Smooth muscle cell (in vitro differentiated cells): ENCODE measurements around the gene COL2A1. TPM values are rescaled to one million over a fixed set of nuclear protein-coding genes. Genes with fewer than 3 reads are reported as not detected.

Experiments
- DNase-seq: peaks from one replicate; lab custom pipeline; 2025; ENCODE audit not compliant: unreplicated experiment; lab: John Stamatoyannopoulos, UW
- H2AFZ ChIP-seq: fragments of 200-600 bp; sonication (generic); 2 replicates; pipeline ENCODE4 v1.6.0; 2016; ENCODE audit warnings: antibody characterized with exemption, low read depth, mild to moderate bottlenecking
- H3F3A ChIP-seq: fragments of 200-600 bp; sonication (generic); 2 replicates; pipeline ENCODE4 v1.6.0; 2017; ENCODE audit warnings: antibody characterized with exemption, low read depth
- H3K27ac ChIP-seq: fragments of 200-600 bp; sonication (generic); 2 replicates; pipeline ENCODE4 v1.5.1; 2016; ENCODE audit warnings: low read depth, mild to moderate bottlenecking
- H3K27me3 ChIP-seq: fragments of 200-600 bp; sonication (generic); 2 replicates; pipeline ENCODE4 v1.6.1; 2016; ENCODE audit warnings: low read depth, mild to moderate bottlenecking
- H3K36me3 ChIP-seq: fragments of 200-600 bp; sonication (generic); 2 replicates; pipeline ENCODE4 v1.5.1; 2016; ENCODE audit warnings: low read depth
- H3K4me1 ChIP-seq: fragments of 200-600 bp; sonication (generic); 2 replicates; pipeline ENCODE4 v1.5.1; 2016; ENCODE audit warnings: low read depth
- H3K4me2 ChIP-seq: fragments of 200-600 bp; sonication (generic); 2 replicates; pipeline ENCODE4 v1.6.0; 2016; ENCODE audit warnings: mild to moderate bottlenecking
- H3K4me3 ChIP-seq: fragments of 200-600 bp; sonication (generic); 2 replicates; pipeline ENCODE4 v1.5.1; 2016; ENCODE audit warnings: mild to moderate bottlenecking
- H3K79me2 ChIP-seq: fragments of 200-600 bp; sonication (generic); 2 replicates; pipeline ENCODE4 v1.6.0; 2016; ENCODE audit warnings: low read depth, mild to moderate bottlenecking
- H3K9ac ChIP-seq: fragments of 200-600 bp; sonication (generic); 2 replicates; pipeline ENCODE4 v1.6.0; 2016; ENCODE audit warnings: low read depth
- H3K9me3 ChIP-seq: fragments of 200-600 bp; sonication (generic); replicated peaks from 2 replicates; pipeline ENCODE4 v1.5.1; 2016; ENCODE audit warnings: low read depth
- H4K20me1 ChIP-seq: fragments of 200-600 bp; sonication (generic); 2 replicates; pipeline ENCODE4 v1.6.0; 2016; ENCODE audit warnings: low read depth
- CTCF ChIP-seq: fragments of 200-600 bp; sonication (generic); IDR thresholded peaks from 2 replicates; pipeline ENCODE4 v1.5.1; 2017; ENCODE audit warnings: borderline replicate concordance, mild to moderate bottlenecking, antibody characterized with exemption; ENCODE audit not compliant: insufficient read depth, poor library complexity, severe bottlenecking
- WGBS: methylation state at CpG from one replicate; pipeline ENCODE4 v1.1.7; 2016; ENCODE audit warnings: low lambda C conversion rate; 5-methylcytosine and 5-hydroxymethylcytosine counted together
- polyA plus RNA-seq: library from polyadenylated mRNA; unstranded; fragments of >200 nt; fragmentation: Nextera tagmentation; extraction: Ambion mirVana; gene quantifications from 2 replicates; pipeline ENCODE4 v1.2.1, GENCODE V29; 2016
- total RNA-seq: library from RNA; depleted of rRNA; stranded (reverse); fragments of >200 nt; gene quantifications from 2 replicates; pipeline ENCODE4 v1.2.3, GENCODE V29; 2014

The COL2A1 gene
- total RNA-seq (1.6 and 8.6 TPM in 2 replicates), polyA plus RNA-seq (1.6 and 2.8 TPM in 2 replicates)

- no peaks in the 10 kb centered on the region for H3K9me3 ChIP-seq
- no peak within 1 kb of the TSS for H3K27ac ChIP-seq
- peak within 1 kb of the TSS; percentile 59 for H3K4me3 ChIP-seq
- peaks cover 6% of the 10 kb centered on the region for H3F3A ChIP-seq
- WGBS = 4% methylated on average over 48 of the region's 83 CpGs
- TF ChIP-seq CTCF = no peak
- H3K27me3 ChIP-seq = peaks cover 75% of the 10 kb centered on the region
- peak within 1 kb of the TSS; percentile 98 for H3K4me2 ChIP-seq
- H3K36me3 ChIP-seq = no peaks in the 10 kb centered on the region
- peak; percentile 12 for DNase-seq
- H3K4me1 ChIP-seq = peaks cover 29% of the 10 kb centered on the region
- H2AFZ ChIP-seq = no peak within 1 kb of the TSS
- H3K9ac ChIP-seq = no peak within 1 kb of the TSS
- no peaks in the 10 kb centered on the region for H3K79me2 ChIP-seq
- no peaks in the 10 kb centered on the region for H4K20me1 ChIP-seq
Observed at GRCh38 chr12:48004053-48004941, at the start of gene COL2A1. Gene COL2A1 (minus strand): TSS chr12:48004476. CDS start chr12:48004321, 155 bp downstream.

GRCh38 chr12:48053883-48054282 is 49.6 kb upstream of the COL2A1 start:
- Histone ChIP-seq H3K27ac (no peak overlapping the region), H3K9me3 (no peaks in the 10 kb centered on the region), H3K4me2 (no peak overlapping the region), H3K79me2 (no peaks in the 10 kb centered on the region), H3F3A (no peaks in the 10 kb centered on the region), H2AFZ (no peak overlapping the region), H4K20me1 (no peaks in the 10 kb centered on the region), H3K27me3 (no peaks in the 10 kb centered on the region), H3K4me3 (no peak overlapping the region), H3K36me3 (peaks cover 7% of the 10 kb centered on the region), H3K4me1 (no peaks in the 10 kb centered on the region), H3K9ac (no peak overlapping the region)
- no peak for DNase-seq
- 97% methylated on average over 4 of the region's 4 CpGs for WGBS
- no peak for TF ChIP-seq CTCF

- Histone ChIP-seq H3K9ac (no peak overlapping the region), H3K27ac (no peak overlapping the region), H3K27me3 (no peaks in the 10 kb centered on the region), H3F3A (no peaks in the 10 kb centered on the region), H3K4me1 (no peaks in the 10 kb centered on the region), H3K4me3 (no peak overlapping the region), H3K4me2 (no peak overlapping the region), H3K36me3 (peaks cover under 1% of the 10 kb centered on the region), H2AFZ (no peak overlapping the region), H3K79me2 (no peaks in the 10 kb centered on the region), H3K9me3 (no peaks in the 10 kb centered on the region), H4K20me1 (no peaks in the 10 kb centered on the region)
- no peak for DNase-seq
- no peak for TF ChIP-seq CTCF
- 95% methylated on average over 3 of the region's 3 CpGs for WGBS
Observed at GRCh38 chr12:48053122-48053521, 48.8 kb upstream of the COL2A1 start.
